ENCODE measurements around the gene TRAP1. TPM values are rescaled to one million over a fixed set of nuclear protein-coding genes. Genes with fewer than 3 reads are reported as not detected.

The TRAP1 gene
- 10 to 100 TPM; 44.8 to 69.5 (median 51.4) TPM for total RNA-seq

- Histone ChIP-seq H3K4me3 (peak within 1 kb of the TSS; percentile 63 to 84 (median 83)), H3K27ac (peak within 1 kb of the TSS; percentile 84 to 92), H3K4me1 (peaks cover 0 to 9% of the 10 kb centered on the region in 2 donors), H3K9me3 (no peaks in the 10 kb centered on the region), H3K27me3 (no peaks in the 10 kb centered on the region), H3K36me3 (no peaks in the 10 kb centered on the region)
- TF ChIP-seq CTCF (IDR thresholded peaks at IDR 0.05) (no peak), POLR2AphosphoS5 (IDR thresholded peaks at IDR 0.05) (peak; percentile 84 to 95 (median 89)), POLR2A (IDR thresholded peaks at IDR 0.05) (peak; percentile 15)
- intact Hi-C loops (cut with DNase I; ENCODE audit: low total_unique reads), result no loop called here
- peak; percentile 83 to 91 for DNase-seq (ENCODE audit: low spot score in 2 of 2)
These were observed at the start of gene TRAP1 for GRCh38 chr16:3717235-3718018. Gene TRAP1, minus strand, starts transcription at chr16:3717524. Its CDS starts 16 bp downstream, at chr16:3717508.

- TF ChIP-seq POLR2AphosphoS5 (IDR thresholded peaks at IDR 0.05) (no peak), POLR2A (IDR thresholded peaks at IDR 0.05) (no peak), CTCF (IDR thresholded peaks at IDR 0.05) (no peak)
- Histone ChIP-seq H3K4me1 (no peaks in the 10 kb centered on the region), H3K9me3 (no peaks in the 10 kb centered on the region), H3K36me3 (no peaks in the 10 kb centered on the region), H3K27ac (no peak overlapping the region), H3K4me3 (no peak overlapping the region), H3K27me3 (no peaks in the 10 kb centered on the region)
- intact Hi-C loops (cut with DNase I; ENCODE audit: low total_unique reads), result no loop called here
- no peak for DNase-seq (ENCODE audit: low spot score in 2 of 2)
These were observed 48.9 kb upstream of the TRAP1 start for GRCh38 chr16:3766177-3766576.

- Histone ChIP-seq H3K9me3 (no peaks in the 10 kb centered on the region), H3K27ac (no peak overlapping the region), H3K4me1 (no peaks in the 10 kb centered on the region), H3K27me3 (no peaks in the 10 kb centered on the region), H3K4me3 (no peak overlapping the region), H3K36me3 (no peaks in the 10 kb centered on the region)
- no peak for DNase-seq (ENCODE audit: low spot score in 2 of 2)
- intact Hi-C loops (cut with DNase I; ENCODE audit: low total_unique reads), result no loop called here
- TF ChIP-seq CTCF (IDR thresholded peaks at IDR 0.05) (no peak), POLR2A (IDR thresholded peaks at IDR 0.05) (no peak), POLR2AphosphoS5 (IDR thresholded peaks at IDR 0.05) (no peak)
These were observed 47.1 kb upstream of the TRAP1 start for GRCh38 chr16:3764409-3764808.

- no peak for TF ChIP-seq CTCF (IDR thresholded peaks at IDR 0.05)
- TF ChIP-seq POLR2A (IDR thresholded peaks at IDR 0.05), result no peak
- no peak for TF ChIP-seq POLR2AphosphoS5 (IDR thresholded peaks at IDR 0.05)
- Histone ChIP-seq H3K4me3 (no peak overlapping the region), H3K27me3 (no peaks in the 10 kb centered on the region), H3K4me1 (no peaks in the 10 kb centered on the region), H3K27ac (no peak overlapping the region), H3K36me3 (peaks cover 5% of the 10 kb centered on the region), H3K9me3 (no peaks in the 10 kb centered on the region)
- no peak for DNase-seq (ENCODE audit: low spot score in 2 of 2)
- intact Hi-C loops (cut with DNase I; ENCODE audit: low total_unique reads), result no loop called here
These were observed 44.9 kb upstream of the TRAP1 start for GRCh38 chr16:3762107-3762750.
